GM18951 (cell line): ENCODE data around the gene TPM4.

ENCODE experiments used
- POLR2A ChIP-seq: IDR thresholded peaks from 4 replicates; pipeline ENCODE4 v1.6.1; 2011; ENCODE audit warnings: mild to moderate bottlenecking; ENCODE audit not compliant: insufficient read length, insufficient read depth; ENCODE audit errors: extremely low read depth
- in situ Hi-C: fragments of 300-500 bp; cut with MboI; formaldehyde crosslinking; loops from one replicate; pipeline ENCODE4 v1.12.0; 2022; ENCODE audit warnings: low sequenced_read_pairs, mixed read lengths, inconsistent platforms; ENCODE audit not compliant: unreplicated experiment

TPM4 gene

DNA sequence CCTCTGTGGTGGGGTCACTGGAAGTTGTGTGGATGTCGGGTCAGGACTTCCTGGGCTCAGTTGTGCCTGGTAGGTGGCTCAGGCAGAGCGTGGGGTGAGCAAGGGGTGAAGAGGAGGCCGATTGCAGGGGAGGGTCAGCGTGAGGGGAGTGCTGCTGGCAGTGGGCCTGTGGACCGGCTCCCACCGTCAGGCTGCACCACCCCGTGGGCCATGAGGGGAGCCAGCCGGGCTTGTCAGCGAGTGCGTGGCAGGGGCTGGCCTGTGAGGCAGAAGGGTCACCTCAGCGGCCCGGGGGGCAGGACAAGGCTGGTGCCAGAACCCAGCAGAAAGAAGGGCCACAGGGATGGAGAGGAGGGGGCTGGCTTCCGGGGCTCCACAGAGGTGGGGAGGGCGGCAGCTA, 48.7 kb downstream of the TPM4 start:
- TF ChIP-seq POLR2A = no peak
- in situ Hi-C loops = no loop called here

DNA sequence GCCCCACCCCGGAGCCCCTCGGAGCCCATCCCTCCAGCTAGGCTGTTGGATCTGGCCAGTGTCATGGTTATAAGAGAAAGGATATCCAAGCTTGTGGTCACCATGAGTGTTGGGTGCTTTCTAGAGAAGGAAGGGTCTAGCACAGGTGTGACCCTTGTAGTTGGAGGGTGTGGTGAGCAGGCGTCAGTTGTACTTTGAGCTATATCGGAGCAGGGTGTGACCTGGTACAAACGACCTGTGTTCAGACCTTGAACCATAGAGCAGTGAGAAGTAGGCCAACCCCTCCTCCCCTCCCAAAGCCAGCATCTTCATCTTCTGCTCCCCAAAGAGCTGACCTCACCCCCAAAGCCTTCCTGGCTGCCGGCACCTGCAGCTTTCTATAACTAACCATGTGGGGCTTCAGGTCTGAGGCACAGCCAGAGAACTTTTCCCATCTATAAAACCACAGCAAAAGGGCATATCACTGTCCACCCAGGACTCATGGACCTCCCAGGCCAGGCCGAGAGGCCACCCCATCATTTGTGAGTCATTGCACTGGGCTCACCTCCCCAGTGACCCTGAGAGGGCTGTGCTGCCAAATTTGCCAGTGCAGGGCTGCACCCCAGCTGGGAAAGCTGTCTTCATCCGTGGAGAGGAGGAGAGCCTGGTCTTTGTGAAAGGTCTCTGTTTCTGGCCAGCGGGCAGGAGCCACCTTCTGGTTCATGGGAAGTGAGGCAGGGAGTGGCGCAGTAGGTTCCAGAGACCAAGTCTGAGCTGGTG, 49.6 kb downstream of the TPM4 start:
- no peak for TF ChIP-seq POLR2A

DNA sequence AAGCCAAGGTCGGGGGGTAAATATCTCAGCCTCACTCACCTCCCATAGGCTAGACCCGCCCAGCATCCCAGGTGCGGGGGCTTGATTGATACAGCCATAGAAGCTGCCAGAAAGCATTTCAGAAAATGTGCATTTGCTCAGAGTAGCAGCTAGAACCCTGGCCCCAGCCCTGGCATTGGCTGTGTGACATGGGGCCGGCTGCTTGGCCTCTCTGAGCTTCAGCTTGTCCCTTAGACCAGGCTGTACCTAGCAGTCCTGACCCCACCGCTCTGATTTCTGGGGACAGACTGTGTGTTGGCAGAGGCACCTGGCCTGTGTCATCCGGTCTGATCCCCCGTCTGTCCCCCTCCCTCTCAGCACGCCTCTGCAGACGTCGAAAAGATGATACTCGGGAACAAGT, 50.8 kb downstream of the TPM4 start:
- no peak for TF ChIP-seq POLR2A
- in situ Hi-C loops = no loop called here

More for the DNA sequence above, 49.6 kb downstream of the TPM4 start:
- in situ Hi-C loops = no loop called here

DNA sequence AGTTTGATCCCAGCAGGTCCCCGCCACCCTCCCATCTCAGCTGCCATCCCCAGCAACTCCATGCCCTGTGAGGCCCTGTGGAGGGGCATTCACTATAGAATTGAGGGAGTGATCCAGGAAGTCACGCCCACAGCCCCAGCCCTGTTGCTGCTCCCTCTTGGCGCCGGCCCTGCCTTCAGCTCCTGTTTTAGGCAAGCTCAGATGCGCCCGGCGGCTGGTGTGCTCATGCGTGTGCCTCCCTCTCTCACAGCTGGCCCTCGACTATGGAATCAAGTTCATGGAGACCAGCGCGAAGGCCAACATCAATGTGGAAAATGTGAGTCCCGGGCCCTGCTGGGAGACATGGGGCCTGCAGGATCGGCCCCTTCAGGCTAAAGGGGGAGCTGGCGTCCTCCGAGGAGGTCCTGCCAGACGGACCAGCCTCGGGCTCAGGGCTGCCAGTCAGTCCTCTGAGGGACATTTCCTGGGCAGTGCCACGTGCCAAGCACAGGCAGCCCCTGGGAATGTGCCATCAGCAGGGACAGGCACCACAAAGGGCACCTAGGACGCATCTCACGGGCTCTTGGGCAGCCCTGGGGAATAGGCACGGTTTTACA, 51.6 kb downstream of the TPM4 start:
- in situ Hi-C loops = no loop called here
- no peak for TF ChIP-seq POLR2A

DNA sequence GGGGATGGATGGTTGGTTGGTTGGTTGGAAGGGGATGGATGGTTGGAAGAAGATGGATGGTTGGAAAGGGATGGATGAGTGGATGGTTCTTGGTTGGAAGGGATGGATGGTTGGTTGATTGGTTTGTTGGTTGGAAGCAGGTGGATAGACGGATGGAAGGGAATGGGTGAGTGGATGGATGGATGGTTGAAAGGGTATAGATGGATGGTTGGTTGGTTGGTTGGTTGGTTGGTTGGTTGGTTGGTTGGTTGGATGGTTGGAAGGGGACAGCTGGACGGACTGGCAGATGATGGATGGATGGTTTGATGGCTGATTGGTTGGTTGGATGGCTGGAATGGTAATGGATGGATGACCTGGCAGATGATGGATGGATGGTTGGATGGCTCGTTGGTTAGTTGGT, 55.4 kb downstream of the TPM4 start:
- TF ChIP-seq POLR2A = no peak

DNA sequence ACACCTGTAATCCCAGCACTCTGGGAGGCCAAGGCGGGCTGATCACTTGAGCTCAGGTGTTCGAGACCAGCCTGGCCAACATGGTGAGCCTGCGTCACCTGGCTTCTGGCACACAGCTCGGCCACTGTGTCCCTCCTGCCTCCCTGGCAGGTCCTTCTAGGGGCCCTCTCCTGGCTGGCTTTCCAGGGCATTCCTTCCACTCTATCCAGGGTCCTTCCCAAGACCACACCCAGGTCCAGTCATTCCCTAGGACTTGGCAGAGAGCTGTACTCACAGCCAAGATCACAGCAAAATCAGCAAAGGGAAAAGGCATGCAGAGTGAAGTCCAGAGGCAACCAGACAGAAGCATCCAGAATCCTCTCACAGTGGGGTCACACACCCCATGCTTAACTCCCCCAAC, 57.5 kb downstream of the TPM4 start:
- no peak for TF ChIP-seq POLR2A
- in situ Hi-C loops = no loop called here

More for the DNA sequence above, 55.4 kb downstream of the TPM4 start:
- in situ Hi-C loops = no loop called here

DNA sequence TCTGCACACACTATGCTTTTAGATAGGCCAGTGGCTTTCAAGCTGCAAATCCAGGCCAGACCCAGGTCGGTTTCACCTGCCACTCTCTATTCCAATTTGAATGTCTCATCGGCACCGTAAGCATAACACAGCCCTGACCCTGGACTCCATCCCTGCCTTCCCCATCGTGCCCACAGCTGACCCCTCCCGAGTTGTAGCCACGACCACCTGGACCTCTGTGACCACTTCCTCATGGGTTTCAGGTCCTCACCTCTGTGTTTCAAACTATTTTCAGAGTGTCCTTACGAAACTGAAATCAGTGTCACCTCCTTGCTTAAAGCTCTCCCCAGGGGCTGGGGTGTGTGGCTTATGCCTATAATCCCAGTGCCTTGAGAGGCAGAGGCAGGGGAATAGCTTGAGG, 58.2 kb downstream of the TPM4 start:
- peak; percentile 8 for TF ChIP-seq POLR2A
- in situ Hi-C loops = no loop called here

DNA sequence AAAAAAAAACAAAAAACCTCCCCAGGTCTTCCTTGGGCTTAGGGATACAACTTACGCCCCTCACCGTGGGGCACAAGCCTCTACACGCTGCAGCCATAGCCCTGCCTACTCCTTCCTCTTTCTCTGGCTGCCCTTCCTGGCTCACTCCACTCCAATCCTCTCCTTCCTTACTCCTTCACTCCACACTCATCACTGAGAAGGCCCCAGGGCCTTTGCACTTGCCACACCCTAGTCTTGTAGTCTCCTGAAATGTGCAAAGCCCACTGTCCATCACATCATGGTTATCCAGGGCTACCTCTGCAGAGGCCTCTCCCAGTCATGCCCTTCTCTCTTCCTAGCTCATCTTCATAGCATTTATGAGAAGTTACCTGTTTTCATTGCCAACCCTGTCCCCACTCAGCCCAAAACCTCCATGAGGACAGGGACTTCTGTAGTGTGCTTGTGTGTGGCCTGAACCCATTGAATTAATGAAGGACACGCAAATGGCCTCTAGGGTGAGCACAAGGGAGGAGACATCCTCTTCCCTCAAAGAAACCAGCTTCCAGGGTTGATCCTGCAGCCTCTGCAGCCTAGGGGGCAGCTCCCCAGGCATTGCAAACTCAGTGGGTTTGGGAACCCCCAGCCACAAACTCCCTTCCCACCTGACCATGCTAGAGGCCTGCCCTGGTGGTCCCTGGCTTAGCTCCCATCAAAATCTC, 59.3 kb downstream of the TPM4 start:
- in situ Hi-C loops = no loop called here

DNA sequence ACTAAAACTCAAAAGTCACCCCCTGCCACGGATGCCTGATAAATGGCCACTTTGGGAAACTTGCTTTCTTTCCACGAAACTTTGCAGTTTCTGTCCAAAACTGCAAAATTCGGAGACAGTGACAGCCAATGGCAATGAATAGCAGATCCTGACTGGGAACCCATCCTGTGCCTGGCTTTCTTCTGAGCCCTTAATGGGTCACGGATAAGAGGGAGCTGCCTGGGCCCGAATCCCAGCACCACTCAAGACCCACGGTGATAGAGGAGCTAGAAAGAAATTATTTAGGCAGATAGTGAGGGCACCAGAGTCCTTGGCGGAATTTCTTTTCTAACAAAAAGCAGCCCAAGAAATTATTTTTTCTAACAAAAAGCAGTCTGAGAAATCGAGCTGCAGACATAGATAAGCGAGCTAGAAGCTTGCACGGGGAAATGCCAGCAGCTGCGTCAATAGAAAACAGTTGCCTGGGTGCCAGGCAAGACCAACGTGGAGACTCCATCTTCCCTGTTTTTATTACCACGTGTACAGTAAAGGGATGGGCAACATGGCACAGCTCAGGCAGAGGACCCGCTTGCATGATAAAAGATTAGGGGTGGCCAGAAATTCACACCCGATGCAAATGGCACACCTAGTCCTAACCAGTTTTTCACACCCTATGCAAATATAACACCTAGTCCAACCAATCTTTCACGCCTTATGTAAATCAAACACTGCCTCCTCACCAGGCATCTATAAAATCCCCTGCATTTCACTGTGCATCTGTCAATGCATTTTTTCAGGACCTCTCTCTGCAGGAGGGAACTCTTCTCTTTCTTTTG, 60.1 kb downstream of the TPM4 start:
- in situ Hi-C loops = no loop called here
- no peak for TF ChIP-seq POLR2A

More for the DNA sequence above, 59.3 kb downstream of the TPM4 start:
- TF ChIP-seq POLR2A = no peak

DNA sequence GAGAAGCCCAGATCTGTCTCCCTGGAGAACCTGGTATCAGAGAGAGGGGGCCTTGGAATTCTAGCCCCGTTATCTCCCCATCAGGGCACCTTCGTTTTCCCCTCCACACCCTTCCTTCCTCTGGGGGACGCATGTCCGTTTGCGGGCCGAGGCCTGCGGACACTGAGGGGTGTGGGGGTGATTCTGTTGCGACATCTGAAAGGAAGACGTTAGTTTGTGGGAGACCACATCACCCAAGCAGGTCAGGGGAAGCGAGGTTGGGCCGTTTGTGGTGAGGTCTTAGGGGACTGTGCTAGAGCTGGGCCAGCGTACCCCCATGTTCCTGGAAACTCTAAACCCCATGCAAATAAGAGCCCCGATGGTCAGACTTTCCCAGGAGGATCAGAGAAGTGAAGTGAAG, 63.5 kb downstream of the TPM4 start:
- in situ Hi-C loops = no loop called here
- TF ChIP-seq POLR2A = no peak

DNA sequence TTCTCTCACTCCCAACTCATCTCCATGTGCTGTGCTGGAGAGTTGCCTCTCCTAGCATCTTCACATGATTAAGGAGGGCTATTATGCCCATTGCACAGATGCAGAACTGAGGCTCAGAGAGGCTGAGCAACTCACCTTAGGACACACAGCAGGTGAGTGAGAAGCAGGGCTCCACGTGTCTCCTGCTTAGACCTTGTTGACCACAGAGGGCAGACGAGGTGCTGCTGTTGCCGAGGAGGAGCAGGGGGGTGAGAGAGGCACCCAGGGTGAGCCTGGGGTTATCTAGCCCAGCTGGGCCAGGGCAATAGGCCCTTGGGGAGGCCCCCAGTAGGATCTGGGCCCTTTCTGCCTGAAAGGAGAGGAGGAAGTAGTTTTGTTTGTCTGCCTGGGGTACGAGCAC, 64.7 kb downstream of the TPM4 start:
- no peak for TF ChIP-seq POLR2A
- in situ Hi-C loops = no loop called here

DNA sequence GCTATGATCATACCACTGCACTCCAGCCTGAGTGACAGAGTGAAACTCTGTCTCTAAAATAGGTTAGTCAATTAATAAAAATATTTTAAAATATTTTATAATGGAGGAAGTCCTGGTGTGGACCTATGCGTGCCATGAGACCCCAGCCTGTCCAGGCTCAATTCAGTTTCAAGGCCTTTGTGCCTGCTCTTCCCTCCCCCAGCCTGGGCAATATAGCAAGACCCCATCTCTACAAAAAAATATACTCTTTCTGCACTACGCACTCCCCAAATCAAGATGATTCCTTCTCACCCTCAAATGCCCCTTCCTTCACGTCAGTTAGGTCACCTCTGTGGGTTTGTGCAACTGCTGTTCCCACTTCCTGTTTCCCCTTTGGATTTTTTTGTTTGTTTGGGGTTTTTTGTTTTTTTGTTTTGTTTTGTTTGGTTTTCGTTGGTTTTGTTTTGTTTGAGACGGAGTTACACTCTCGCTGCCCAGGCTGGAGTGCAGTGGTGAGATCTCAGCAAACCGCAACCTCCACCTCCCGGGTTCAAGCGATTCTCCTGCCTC, 65.8 kb downstream of the TPM4 start:
- in situ Hi-C loops = no loop called here
- no peak for TF ChIP-seq POLR2A
